AG10803 (cell line): ENCODE measurements around the gene NRG3.
"Not testable (repeated sequence)": the region's sequence is repeated elsewhere in the genome, so short reads cannot be mapped to it uniquely, and the experiment has no call there.

Experiments
- DNase-seq: peaks from one replicate; pipeline ENCODE4 v3.0.0; 2010; ENCODE audit warnings: low read depth
- H3K4me3 ChIP-seq: 2 replicates; pipeline ENCODE4 v1.5.1; 2011; ENCODE audit warnings: mild to moderate bottlenecking, low read length, control low read depth
- TF ChIP-seq, protein P1 (sequence below): conservative IDR thresholded peaks from 2 replicates; pipeline ENCODE4 v1.5.1; 2011; ENCODE audit warnings: mild to moderate bottlenecking, low read length, control low read depth, inconsistent platforms

NRG3 gene

GRCh38 chr10:82321724-82322123, 446.7 kb downstream of the NRG3 start:
- no peak overlapping the region for H3K4me3 ChIP-seq
- TF ChIP-seq, protein P1, sequence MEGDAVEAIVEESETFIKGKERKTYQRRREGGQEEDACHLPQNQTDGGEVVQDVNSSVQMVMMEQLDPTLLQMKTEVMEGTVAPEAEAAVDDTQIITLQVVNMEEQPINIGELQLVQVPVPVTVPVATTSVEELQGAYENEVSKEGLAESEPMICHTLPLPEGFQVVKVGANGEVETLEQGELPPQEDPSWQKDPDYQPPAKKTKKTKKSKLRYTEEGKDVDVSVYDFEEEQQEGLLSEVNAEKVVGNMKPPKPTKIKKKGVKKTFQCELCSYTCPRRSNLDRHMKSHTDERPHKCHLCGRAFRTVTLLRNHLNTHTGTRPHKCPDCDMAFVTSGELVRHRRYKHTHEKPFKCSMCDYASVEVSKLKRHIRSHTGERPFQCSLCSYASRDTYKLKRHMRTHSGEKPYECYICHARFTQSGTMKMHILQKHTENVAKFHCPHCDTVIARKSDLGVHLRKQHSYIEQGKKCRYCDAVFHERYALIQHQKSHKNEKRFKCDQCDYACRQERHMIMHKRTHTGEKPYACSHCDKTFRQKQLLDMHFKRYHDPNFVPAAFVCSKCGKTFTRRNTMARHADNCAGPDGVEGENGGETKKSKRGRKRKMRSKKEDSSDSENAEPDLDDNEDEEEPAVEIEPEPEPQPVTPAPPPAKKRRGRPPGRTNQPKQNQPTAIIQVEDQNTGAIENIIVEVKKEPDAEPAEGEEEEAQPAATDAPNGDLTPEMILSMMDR = no peak
- no peak for DNase-seq

DNA sequence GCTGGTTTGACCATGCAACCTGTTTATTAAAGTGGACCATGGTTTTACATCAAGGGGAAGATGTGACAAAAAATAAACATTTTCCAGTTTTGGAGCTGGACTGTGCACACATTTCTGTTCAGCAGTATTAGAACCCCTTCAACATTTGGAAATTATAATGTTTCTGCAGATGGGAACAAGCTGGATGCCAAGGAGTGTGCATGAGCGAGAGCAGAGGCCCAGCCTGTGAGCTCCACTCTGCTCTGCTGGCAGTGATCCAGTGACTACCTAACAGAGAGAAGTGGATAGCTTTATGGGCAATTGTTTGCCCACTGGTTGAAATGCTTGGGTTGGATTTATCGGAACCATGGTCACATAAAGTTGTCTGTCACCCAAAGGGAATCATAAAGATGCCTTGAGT, 456.7 kb downstream of the NRG3 start:
- TF ChIP-seq, protein P1 = no peak
- H3K4me3 ChIP-seq = no peak overlapping the region

GRCh38 chr10:82335831-82336230, 460.8 kb downstream of the NRG3 start:
- H3K4me3 ChIP-seq = no peak overlapping the region
- TF ChIP-seq, protein P1 = no peak
- no peak for DNase-seq

More for the DNA sequence above, 456.7 kb downstream of the NRG3 start:
- DNase-seq = no peak

- TF ChIP-seq, protein P1 = no peak
- no peak overlapping the region for H3K4me3 ChIP-seq
- DNase-seq = no peak
These were observed 465.2 kb downstream of the NRG3 start for GRCh38 chr10:82340166-82340565.

DNA sequence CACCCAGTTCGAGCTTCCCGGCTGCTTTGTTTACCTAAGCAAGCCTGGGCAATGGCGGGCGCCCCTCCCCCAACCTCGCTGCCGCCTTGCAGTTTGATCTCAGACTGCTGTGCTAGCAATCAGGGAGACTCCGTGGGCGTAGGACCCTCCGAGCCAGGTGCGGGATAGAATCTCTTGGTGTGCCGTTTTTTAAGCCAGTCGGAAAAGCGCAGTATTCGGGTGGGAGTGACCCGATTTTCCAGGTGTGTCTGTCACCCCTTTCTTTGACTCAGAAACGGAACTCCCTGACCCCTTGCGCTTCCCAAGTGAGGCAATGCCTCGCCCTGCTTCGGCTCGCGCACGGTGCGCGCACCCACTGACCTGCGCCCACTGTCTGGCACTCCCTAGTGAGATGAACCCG, 474.6 kb downstream of the NRG3 start:
- DNase-seq, H3K4me3 ChIP-seq: not testable (repeated sequence)

GRCh38 chr10:82353381-82353780, 478.4 kb downstream of the NRG3 start:
- DNase-seq = no peak
- TF ChIP-seq, protein P1 = no peak
- H3K4me3 ChIP-seq = no peak overlapping the region

DNA sequence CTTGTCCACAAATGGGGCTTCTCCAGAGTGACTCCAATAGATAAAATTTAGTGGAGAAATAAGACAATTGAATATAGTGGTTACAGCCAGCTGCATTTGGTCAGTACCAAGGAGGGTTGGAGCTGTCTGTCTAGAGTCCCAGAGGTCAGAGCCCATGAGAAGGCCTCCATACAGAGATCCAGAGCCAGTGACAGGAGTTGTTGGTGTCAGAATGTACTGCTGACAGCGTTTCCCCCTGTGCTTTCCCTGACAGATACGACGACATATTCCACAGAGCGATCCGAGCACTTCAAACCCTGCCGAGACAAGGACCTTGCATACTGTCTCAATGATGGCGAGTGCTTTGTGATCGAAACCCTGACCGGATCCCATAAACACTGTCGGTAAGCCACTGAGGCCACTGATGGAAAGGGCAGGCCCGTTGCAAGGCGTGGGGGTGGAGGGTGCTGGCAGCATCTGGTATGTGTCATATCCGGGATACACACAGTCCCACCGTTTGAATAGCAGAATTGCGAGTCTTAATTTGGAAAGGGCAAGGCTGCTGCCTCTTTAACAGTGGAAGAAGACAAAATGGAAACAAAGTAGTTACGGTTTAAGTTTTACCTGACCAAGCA, 483.6 kb downstream of the NRG3 start:
- TF ChIP-seq, protein P1 = no peak
- H3K4me3 ChIP-seq = no peak overlapping the region
- DNase-seq = peak; percentile 1

GRCh38 chr10:82361256-82361655, 486.3 kb downstream of the NRG3 start:
- TF ChIP-seq, protein P1 = no peak
- no peak overlapping the region for H3K4me3 ChIP-seq
- no peak for DNase-seq
